ENCODE measurements around the gene DCDC1. TPM values are rescaled to one million over a fixed set of nuclear protein-coding genes. Genes with fewer than 3 reads are reported as not detected.

DCDC1 gene
- total and polyA plus RNA-seq, 12 donors: 0.01 to 0.18 (median 0.09) TPM; not detected in 9

DNA sequence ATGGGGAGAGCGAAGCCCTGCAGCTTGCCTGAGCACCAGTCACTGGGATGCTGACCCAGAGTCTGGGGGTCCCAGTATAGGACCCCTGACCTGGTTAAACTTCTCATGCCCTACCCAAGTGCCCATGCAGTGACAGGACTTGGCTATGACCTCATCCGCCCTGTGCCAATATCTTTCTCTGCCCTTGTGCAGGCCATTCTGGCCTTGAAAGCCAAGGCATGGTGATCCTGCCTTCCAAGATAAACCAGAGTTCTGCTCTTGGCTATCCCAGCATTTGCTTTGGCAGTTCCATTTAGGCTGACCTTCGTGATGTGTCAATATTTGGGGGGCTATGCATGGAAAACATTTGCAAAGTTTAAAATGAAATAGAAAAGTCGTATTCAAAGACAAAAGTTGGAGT lies 542.6 kb downstream of the DCDC1 start:
- Histone ChIP-seq H3K27ac (no peak overlapping the region), H3K4me1 (no peaks in the 10 kb centered on the region), H3K9me3 (no peaks in the 10 kb centered on the region), H3K27me3 (no peaks in the 10 kb centered on the region), H3K4me3 (no peak overlapping the region), H3K36me3 (no peaks in the 10 kb centered on the region)
- TF ChIP-seq, protein P1, sequence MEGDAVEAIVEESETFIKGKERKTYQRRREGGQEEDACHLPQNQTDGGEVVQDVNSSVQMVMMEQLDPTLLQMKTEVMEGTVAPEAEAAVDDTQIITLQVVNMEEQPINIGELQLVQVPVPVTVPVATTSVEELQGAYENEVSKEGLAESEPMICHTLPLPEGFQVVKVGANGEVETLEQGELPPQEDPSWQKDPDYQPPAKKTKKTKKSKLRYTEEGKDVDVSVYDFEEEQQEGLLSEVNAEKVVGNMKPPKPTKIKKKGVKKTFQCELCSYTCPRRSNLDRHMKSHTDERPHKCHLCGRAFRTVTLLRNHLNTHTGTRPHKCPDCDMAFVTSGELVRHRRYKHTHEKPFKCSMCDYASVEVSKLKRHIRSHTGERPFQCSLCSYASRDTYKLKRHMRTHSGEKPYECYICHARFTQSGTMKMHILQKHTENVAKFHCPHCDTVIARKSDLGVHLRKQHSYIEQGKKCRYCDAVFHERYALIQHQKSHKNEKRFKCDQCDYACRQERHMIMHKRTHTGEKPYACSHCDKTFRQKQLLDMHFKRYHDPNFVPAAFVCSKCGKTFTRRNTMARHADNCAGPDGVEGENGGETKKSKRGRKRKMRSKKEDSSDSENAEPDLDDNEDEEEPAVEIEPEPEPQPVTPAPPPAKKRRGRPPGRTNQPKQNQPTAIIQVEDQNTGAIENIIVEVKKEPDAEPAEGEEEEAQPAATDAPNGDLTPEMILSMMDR (IDR thresholded peaks at IDR 0.05): no peak
- intact Hi-C loops (cut with DNase I): no loop called here
- WGBS, 2 donors: 93 to 94% methylated on average over 4 of the region's 4 CpGs
- DNase-seq (no peak), ATAC-seq (no peak)

DNA sequence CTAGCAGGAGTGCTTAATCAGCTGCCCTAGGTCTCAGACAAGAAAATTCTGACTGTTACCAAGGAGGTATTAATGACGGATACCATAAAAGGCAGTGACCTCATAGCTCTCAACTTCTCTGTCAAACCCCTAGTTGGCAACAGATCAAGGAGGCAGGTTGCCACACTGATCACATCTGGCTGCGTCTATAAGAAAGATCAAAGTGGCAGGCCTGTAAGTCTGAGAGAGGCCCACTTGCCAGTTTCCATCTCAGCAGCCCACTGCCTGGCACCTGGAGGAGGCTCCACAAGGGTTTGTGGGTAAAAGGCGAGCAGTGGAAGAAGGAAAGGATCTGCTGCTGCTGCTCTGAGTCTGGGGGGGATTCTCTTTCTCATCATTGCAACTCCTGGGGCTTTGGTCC lies 543.8 kb downstream of the DCDC1 start:
- intact Hi-C loops (cut with DNase I): no loop called here
- ATAC-seq (no peak), DNase-seq (no peak)
- Histone ChIP-seq H3K36me3 (no peaks in the 10 kb centered on the region), H3K27me3 (no peaks in the 10 kb centered on the region), H3K27ac (no peak overlapping the region), H3K4me1 (no peaks in the 10 kb centered on the region), H3K4me3 (no peak overlapping the region), H3K9me3 (no peaks in the 10 kb centered on the region)
- 83 to 90% methylated on average over 3 of the region's 3 CpGs for WGBS, 2 donors
- TF ChIP-seq, protein P1 (IDR thresholded peaks at IDR 0.05): no peak

DNA sequence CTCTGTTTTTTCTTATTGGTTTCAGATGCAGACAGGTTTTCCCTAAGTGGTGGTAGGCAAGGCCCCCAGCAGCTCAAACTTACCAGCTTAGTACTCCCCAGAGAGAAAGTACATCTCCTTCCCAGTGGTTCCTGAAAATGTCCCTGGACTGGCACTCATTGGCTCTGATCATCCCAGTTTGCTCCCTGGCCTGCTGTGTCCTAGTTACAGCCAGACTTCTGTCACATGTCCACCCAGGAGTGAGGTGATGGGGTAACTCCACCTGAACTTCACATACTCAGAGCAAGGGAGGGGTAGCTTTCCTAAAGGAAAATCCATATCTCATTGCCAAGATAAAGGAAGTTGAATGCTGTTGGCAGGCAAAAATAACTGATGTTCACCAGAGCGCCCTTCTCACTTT lies 546.4 kb downstream of the DCDC1 start:
- intact Hi-C loops (cut with DNase I): no loop called here
- Histone ChIP-seq H3K9me3 (no peaks in the 10 kb centered on the region), H3K4me3 (no peak overlapping the region), H3K36me3 (no peaks in the 10 kb centered on the region), H3K4me1 (peaks cover 0 to 18% (median 0%) of the 10 kb centered on the region in 9 donors), H3K27ac (no peak overlapping the region), H3K27me3 (no peaks in the 10 kb centered on the region)
- 93 to 96% methylated on average over 1 of the region's 1 CpG for WGBS, 2 donors
- TF ChIP-seq, protein P1 (IDR thresholded peaks at IDR 0.05): no peak
- ATAC-seq: no peak
- no peak for DNase-seq

DNA sequence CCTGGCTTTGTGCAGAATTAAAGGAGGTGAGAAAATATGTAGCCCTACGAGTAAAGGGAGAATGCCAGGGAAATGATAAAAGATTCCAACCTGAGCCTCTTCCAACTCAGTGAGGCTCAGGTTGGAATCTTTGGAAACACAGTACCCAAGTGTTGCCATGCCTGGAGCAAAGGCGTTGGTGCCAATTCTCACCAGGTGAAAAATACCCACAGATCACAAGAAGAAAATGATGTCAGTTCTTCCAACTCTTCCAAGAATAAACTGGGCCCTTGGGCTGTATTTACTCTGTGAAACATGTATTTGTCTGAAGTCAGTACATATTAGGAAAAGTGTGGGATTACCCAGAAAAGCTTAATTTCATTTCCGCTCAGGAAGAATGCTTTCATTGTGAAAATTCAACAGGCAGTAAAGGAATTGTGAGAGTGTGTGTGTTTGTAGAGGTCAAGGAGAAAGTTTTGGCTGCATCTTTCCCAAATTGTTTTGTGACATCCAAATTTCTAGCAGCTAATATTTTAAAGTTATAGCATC lies 548.0 kb downstream of the DCDC1 start:
- no peak for DNase-seq
- Histone ChIP-seq H3K9me3 (no peaks in the 10 kb centered on the region), H3K4me1 (peaks cover 0 to 34% (median 7%) of the 10 kb centered on the region in 9 donors), H3K36me3 (no peaks in the 10 kb centered on the region), H3K4me3 (no peak overlapping the region), H3K27me3 (no peaks in the 10 kb centered on the region), H3K27ac (no peak overlapping the region)
- ATAC-seq: no peak
- intact Hi-C loops (cut with DNase I): no loop called here
- WGBS, 2 donors: 87% methylated on average over 3 of the region's 3 CpGs
- TF ChIP-seq, protein P1 (IDR thresholded peaks at IDR 0.05): no peak

All from heart right ventricle (tissue), 16 donors.